Stomach (tissue), 9 donors: Measurements from ENCODE around the gene USP54. TPM values are rescaled to one million over a fixed set of nuclear protein-coding genes. Genes with fewer than 3 reads are reported as not detected.
A peak's percentile ranks its signal among the peaks of the same experiment; 100 is the strongest.
"Not testable (repeated sequence)": the region's sequence is repeated elsewhere in the genome, so short reads cannot be mapped to it uniquely, and the experiment has no call there.

Experiments used
- DNase-seq, 2 donors: peaks; one replicate each; pipeline versions ENCODE4 v3.0.0 to v3.0.0-alpha.2; 2013 to 2019
- H3K27ac ChIP-seq, 5 donors: fragments of 200-600 bp in 4 of 5; sonication (generic) in 4 of 5; one replicate each; pipeline ENCODE4 v1.5.1; 2013 to 2019; ENCODE audit warnings: mild to moderate bottlenecking in 1 of 5, moderate library complexity in 1 of 5
- H3K27me3 ChIP-seq, 3 donors: fragments of 200-600 bp; sonication (generic); one replicate each; pipeline ENCODE4 v1.5.1; 2017 to 2019; ENCODE audit warnings: mixed run types in 1 of 3
- H3K36me3 ChIP-seq, 4 donors: fragments of 200-600 bp; sonication (generic); 1 replicate in 3 of 4; 2 replicates in 1 of 4; pipeline ENCODE4 v1.5.1; 2016 to 2019
- H3K4me1 ChIP-seq, 4 donors: fragments of 200-600 bp; sonication (generic); one replicate each; pipeline ENCODE4 v1.5.1; 2016 to 2019
- H3K4me3 ChIP-seq, 4 donors: fragments of 200-600 bp; sonication (generic) in 3 of 4; one replicate each; pipeline ENCODE4 v1.5.1; 2016 to 2019; ENCODE audit warnings: mild to moderate bottlenecking in 1 of 4
- H3K9me3 ChIP-seq, 4 donors: fragments of 200-600 bp; sonication (generic); one replicate each; pipeline ENCODE4 v1.5.1; 2016 to 2019
- EP300 ChIP-seq: sonication (generic); formaldehyde crosslinking; IDR thresholded peaks from one replicate; pipeline ENCODE4 v1.6.1; 2017; ENCODE audit warnings: antibody characterized with exemption
- POLR2A ChIP-seq, 4 donors: fragments of 450-650 bp; IDR thresholded peaks; one replicate each; pipeline ENCODE4 v1.6.1; 2016; ENCODE audit warnings: antibody characterized with exemption in 4 of 4, control low read depth in 2 of 4, mild to moderate bottlenecking in 1 of 4, moderate library complexity in 1 of 4
- POLR2AphosphoS5 ChIP-seq, 3 donors: sonication (generic); formaldehyde crosslinking; IDR thresholded peaks; one replicate each; pipeline ENCODE4 v1.6.1; 2016; ENCODE audit warnings: antibody characterized with exemption in 3 of 3
- WGBS, 5 donors: extraction: QIAGEN DNeasy Blood & Tissue Kit in 3 of 5; methylation state at CpG; one replicate each; pipeline versions ENCODE4 v1.1.5 to v1.1.7; 2013 to 2018; 5-methylcytosine and 5-hydroxymethylcytosine counted together
- intact Hi-C: fragments of 100-400 bp; cut with DNase I; formaldehyde crosslinking; loops from one replicate; pipeline ENCODE4 v1.15.1; 2023; ENCODE audit warnings: low total_unique reads
- polyA plus RNA-seq, 3 donors: library from polyadenylated mRNA; stranded (reverse); fragments of 200-250 nt; gene quantifications; one replicate each; pipeline ENCODE4 v1.2.3, GENCODE V29; 2013
- total RNA-seq, 5 donors: library from RNA; depleted of rRNA; stranded (reverse); fragments of >200 nt; gene quantifications; one replicate each; pipeline versions ENCODE4 v1.1.0 to v1.2.3, GENCODE V29; 2014 to 2016
- TF ChIP-seq, protein P1 (sequence below), 7 experiments: fragments of 450-650 bp in 4 of 7; fragments of 200-600 bp in 3 of 7; sonication (generic) in 3 of 7; IDR thresholded peaks; one replicate each; pipeline ENCODE4 v1.5.1; 2016 to 2019; ENCODE audit warnings: antibody characterized with exemption in 7 of 7, control low read depth in 2 of 7, mild to moderate bottlenecking in 1 of 7
- donor health status: healthy with polysubstance abuse.
- donor health status: Bipolar disorder and iron deficiency.
- donor health status: healthy.

The USP54 gene
- total and polyA plus RNA-seq, 8 donors = 7.3 to 369 (median 69.4) TPM

DNA sequence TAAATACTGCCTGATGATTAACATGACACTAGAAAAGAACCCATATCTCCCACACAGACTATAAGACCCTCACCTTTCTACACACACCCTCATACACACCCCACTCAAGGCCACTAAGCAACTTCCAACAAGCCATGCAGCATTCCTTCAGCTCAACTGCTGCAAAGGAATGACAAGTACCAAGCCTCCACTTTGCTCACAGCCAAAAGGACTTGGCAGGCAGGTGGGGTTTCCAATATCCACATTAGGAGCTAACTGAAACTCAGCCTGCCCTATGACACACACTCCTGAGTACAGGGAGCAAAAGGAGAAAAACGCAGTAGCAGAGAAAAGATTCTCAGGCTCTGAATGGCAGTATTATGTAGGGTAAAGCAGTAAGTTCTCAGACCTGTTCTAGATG is 13.4 kb downstream of the USP54 start:
- H3K4me1 ChIP-seq = peaks cover 16 to 50% (median 38%) of the 10 kb centered on the region in 4 donors
- H3K36me3 ChIP-seq = no peaks in the 10 kb centered on the region
- H3K9me3 ChIP-seq = no peaks in the 10 kb centered on the region
- H3K4me3 ChIP-seq = no peak overlapping the region
- intact Hi-C loops = no loop called here
- TF ChIP-seq POLR2AphosphoS5 (IDR thresholded peaks at IDR 0.05) (peak; percentile 68 to 88 (median 80)), EP300 (no peak)
- WGBS, 5 donors = 31 to 46% (median 35%) methylated on average over 1 of the region's 1 CpG
- H3K27ac ChIP-seq = peak overlapping the region; percentile 43 to 87 (median 75)
- no peaks in the 10 kb centered on the region for H3K27me3 ChIP-seq
- DNase-seq = peak; percentile 83 to 89

DNA sequence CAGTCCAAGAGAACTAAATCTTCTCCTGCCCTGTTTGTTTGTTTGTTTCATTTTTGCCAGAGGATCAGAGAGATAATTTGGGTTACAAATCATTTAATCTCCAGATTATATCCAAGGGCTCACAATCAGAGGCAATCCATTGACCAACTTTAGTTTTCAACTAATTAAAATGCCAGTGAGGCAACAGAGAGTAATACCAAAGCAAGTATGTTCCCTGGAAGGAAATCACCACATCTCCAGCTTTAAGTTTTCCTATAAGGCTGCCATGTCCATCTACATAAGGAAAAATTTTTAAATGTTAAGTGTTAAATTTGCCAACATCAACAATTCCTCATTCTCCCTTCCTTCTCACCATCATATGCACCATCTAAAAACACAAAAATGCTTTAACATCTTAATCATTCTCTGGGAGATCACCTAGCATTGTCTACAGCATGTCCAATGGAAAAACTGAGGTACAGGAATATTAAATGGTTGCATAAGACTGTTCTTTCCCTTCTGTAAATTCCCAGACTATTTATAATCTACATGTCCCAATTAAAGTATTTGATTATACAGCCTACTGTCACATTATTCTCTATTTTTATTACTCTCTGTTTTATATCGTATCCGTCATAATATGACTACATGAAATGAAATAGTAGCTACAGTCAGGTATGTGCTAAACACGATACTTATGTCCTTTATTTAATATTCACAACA is 14.1 kb downstream of the USP54 start:
- Histone ChIP-seq H3K27me3 (no peaks in the 10 kb centered on the region), H3K27ac (peak overlapping the region in 4 of 5 donors; percentile 74 to 87 (median 79)), H3K9me3 (no peaks in the 10 kb centered on the region), H3K4me3 (no peak overlapping the region), H3K36me3 (no peaks in the 10 kb centered on the region), H3K4me1 (peaks cover 16 to 50% (median 38%) of the 10 kb centered on the region in 4 donors)
- no peak for TF ChIP-seq POLR2A (IDR thresholded peaks at IDR 0.05)
- TF ChIP-seq, protein P1, sequence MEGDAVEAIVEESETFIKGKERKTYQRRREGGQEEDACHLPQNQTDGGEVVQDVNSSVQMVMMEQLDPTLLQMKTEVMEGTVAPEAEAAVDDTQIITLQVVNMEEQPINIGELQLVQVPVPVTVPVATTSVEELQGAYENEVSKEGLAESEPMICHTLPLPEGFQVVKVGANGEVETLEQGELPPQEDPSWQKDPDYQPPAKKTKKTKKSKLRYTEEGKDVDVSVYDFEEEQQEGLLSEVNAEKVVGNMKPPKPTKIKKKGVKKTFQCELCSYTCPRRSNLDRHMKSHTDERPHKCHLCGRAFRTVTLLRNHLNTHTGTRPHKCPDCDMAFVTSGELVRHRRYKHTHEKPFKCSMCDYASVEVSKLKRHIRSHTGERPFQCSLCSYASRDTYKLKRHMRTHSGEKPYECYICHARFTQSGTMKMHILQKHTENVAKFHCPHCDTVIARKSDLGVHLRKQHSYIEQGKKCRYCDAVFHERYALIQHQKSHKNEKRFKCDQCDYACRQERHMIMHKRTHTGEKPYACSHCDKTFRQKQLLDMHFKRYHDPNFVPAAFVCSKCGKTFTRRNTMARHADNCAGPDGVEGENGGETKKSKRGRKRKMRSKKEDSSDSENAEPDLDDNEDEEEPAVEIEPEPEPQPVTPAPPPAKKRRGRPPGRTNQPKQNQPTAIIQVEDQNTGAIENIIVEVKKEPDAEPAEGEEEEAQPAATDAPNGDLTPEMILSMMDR (IDR thresholded peaks at IDR 0.05) = no peak
- TF ChIP-seq EP300 = no peak
- TF ChIP-seq POLR2AphosphoS5 (IDR thresholded peaks at IDR 0.05) = no peak
- intact Hi-C loops = no loop called here
- 54 to 72% (median 69%) methylated on average over 3 of the region's 3 CpGs for WGBS, 5 donors
- no peak for DNase-seq

DNA sequence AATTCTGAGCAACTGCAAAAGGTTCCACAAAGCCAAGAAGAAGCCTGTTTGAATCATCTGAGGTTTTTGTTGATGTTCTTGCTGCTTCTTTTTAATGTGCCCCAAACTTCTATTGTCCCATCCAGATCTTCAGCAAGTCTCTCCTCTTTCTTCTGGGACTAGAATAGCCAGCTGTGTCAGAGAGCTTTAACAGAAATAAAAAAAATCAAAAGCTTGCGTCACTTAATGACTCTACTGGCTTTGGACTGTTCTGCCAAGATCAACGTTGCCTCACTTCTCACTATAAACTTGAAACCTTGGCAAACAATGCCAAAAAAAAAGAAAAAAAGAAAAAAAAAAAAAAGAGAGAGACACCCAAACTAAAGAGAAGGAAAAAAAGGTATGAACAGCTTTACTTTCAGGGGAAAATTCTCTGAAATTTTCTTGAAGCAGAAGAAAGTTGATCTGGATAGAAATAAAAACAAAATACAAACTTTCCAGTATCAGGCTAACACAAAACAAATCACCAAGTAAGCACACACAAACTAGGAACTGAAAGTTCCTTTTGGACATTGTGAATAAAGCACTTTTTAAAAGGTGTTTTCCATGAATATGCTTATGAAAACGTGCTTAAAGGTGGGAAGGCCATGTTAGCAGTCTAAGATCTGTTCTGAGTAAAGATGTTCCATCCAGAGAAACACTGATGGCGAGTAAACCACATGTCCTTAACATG is 14.8 kb downstream of the USP54 start:
- WGBS, 5 donors = 25 to 39% (median 34%) methylated on average over 4 of the region's 4 CpGs
- Histone ChIP-seq H3K9me3 (no peaks in the 10 kb centered on the region), H3K36me3 (peaks cover 0 to under 1% (median 0%) of the 10 kb centered on the region in 4 donors), H3K4me3 (peak overlapping the region; percentile 37 to 51 (median 43)), H3K4me1 (peaks cover 16 to 49% (median 38%) of the 10 kb centered on the region in 4 donors), H3K27me3 (no peaks in the 10 kb centered on the region), H3K27ac (peak overlapping the region in 4 of 5 donors; percentile 74 to 87 (median 79))
- intact Hi-C loops = no loop called here
- DNase-seq = peak; percentile 46 to 77
- TF ChIP-seq POLR2A (IDR thresholded peaks at IDR 0.05) (peak in 1 of 4 donors; percentile 46), POLR2AphosphoS5 (IDR thresholded peaks at IDR 0.05) (peak; percentile 55 to 90 (median 65)), EP300 (no peak)
- TF ChIP-seq, protein P1 (IDR thresholded peaks at IDR 0.05) = no peak

DNA sequence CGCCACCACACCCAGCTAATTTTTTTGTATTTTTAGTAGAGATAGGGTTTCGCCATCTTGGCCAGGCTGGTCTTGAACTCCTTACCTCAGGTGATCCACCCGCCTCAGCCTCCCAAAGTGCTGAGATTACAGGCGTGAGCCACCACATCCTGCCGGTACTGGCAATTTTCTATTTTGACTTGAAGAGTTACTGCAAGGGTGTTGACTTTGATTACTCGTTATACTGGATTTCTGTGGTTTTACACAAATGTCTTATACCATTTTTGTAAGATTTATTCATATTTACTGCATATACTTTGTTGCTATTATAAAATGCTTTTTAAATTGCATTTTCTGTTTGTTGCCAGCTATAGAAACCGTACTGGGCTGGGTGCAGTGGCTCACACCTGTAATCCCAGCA is 24.1 kb downstream of the USP54 start:
- intact Hi-C loops = not testable (repeated sequence)

DNA sequence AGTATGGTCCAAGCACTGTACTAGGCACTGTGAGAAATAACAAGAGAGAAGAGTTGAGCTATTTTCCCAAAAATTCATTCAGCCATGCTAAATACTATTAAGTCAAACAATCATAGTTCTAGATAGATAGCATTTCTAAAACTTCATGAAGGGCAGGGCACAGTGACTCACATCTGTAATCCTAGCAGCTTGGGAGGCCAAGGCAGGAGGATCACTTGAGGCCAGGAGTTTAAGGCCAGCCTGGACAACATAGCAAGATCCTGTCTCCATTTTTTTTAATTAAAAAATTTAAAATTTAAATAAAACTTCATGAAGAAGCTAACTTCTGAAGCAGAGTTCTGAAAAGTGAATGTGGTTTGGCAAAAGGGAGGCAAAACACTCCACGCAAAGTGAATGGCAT is 29.9 kb downstream of the USP54 start:
- Histone ChIP-seq H3K36me3 (peaks cover 0 to 38% (median 29%) of the 10 kb centered on the region in 4 donors), H3K4me3 (no peak overlapping the region), H3K4me1 (peaks cover 0 to 8% (median 0%) of the 10 kb centered on the region in 4 donors), H3K27ac (no peak overlapping the region), H3K27me3 (no peaks in the 10 kb centered on the region), H3K9me3 (no peaks in the 10 kb centered on the region)
- DNase-seq = no peak
- 98 to 100% (median 100%) methylated on average over 1 of the region's 1 CpG for WGBS, 5 donors
- intact Hi-C loops = no loop called here
- TF ChIP-seq POLR2A (IDR thresholded peaks at IDR 0.05) (no peak), EP300 (no peak), POLR2AphosphoS5 (IDR thresholded peaks at IDR 0.05) (no peak)
- TF ChIP-seq, protein P1 (IDR thresholded peaks at IDR 0.05) = no peak

More for the DNA sequence above, 24.1 kb downstream of the USP54 start:
- H3K27ac ChIP-seq, H3K4me3 ChIP-seq, H3K9me3 ChIP-seq, DNase-seq, H3K4me1 ChIP-seq, H3K27me3 ChIP-seq: not testable (repeated sequence)
- 81 to 95% (median 90%) methylated on average over 7 of the region's 7 CpGs for WGBS, 5 donors
- H3K36me3 ChIP-seq = peaks cover 3 to 48% (median 33%) of the 10 kb centered on the region in 4 donors
